ENCODE results near the gene ADCY5. TPM values are rescaled to one million over a fixed set of nuclear protein-coding genes. Genes with fewer than 3 reads are reported as not detected.

ADCY5 gene
- total and polyA plus RNA-seq, 2 donors from 2014 or later, result 7.1 to 33.6 TPM

GRCh38 chr3:123279121-123279520 lies 169.8 kb downstream of the ADCY5 start:
- H3K27ac ChIP-seq (ENCODE audit: low read depth in 2 of 2, low read length in 2 of 2), result no peak overlapping the region
- no peaks in the 10 kb centered on the region for H3K36me3 ChIP-seq (ENCODE audit: control insufficient read depth in 2 of 3, insufficient read depth in 3 of 3, low read length in 3 of 3)
- DNase-seq, result peak in 1 of 5 donors; percentile 4
- H3K4me3 ChIP-seq (ENCODE audit: low read length in 3 of 3), result no peak overlapping the region
- H3K27me3 ChIP-seq (ENCODE audit: control insufficient read depth, insufficient read depth, low read length), result no peaks in the 10 kb centered on the region
- intact Hi-C loops (cut with DNase I), result no loop called here
- no peaks in the 10 kb centered on the region for H3K4me1 ChIP-seq (ENCODE audit: control insufficient read depth in 2 of 3, insufficient read depth in 2 of 3, low read depth in 1 of 3, low read length in 3 of 3)
- TF ChIP-seq, protein P1, sequence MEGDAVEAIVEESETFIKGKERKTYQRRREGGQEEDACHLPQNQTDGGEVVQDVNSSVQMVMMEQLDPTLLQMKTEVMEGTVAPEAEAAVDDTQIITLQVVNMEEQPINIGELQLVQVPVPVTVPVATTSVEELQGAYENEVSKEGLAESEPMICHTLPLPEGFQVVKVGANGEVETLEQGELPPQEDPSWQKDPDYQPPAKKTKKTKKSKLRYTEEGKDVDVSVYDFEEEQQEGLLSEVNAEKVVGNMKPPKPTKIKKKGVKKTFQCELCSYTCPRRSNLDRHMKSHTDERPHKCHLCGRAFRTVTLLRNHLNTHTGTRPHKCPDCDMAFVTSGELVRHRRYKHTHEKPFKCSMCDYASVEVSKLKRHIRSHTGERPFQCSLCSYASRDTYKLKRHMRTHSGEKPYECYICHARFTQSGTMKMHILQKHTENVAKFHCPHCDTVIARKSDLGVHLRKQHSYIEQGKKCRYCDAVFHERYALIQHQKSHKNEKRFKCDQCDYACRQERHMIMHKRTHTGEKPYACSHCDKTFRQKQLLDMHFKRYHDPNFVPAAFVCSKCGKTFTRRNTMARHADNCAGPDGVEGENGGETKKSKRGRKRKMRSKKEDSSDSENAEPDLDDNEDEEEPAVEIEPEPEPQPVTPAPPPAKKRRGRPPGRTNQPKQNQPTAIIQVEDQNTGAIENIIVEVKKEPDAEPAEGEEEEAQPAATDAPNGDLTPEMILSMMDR (IDR thresholded peaks at IDR 0.05; ENCODE audit: borderline replicate concordance, extremely low read depth, insufficient read depth), result no peak
- FAIRE-seq, result no peak
- no peaks in the 10 kb centered on the region for H3K9me3 ChIP-seq (ENCODE audit: control insufficient read depth in 2 of 3, insufficient read depth in 1 of 3, low read length in 3 of 3)
- H3K9ac ChIP-seq (ENCODE audit: low read length in 3 of 3), result no peak overlapping the region

DNA sequence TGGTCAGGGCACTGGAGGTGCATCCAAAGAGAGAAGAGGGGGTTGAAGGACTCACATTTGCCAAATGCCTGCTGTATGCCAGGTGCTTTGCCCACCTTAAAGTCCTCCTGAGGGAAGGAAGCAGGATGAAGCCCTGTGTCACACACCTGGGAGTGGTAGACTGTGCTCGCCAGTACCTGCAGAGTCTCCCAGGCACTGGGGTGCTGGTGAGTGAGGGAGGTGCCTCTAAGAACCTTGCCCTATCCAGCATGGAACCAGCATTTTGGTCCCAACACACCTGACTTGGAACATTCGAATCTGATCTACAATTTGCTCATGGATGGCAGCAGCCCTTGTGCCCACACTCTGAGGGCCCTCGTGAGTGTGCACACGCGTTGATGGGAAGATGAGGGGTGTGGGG lies 170.4 kb downstream of the ADCY5 start:
- Histone ChIP-seq H3K27ac (ENCODE audit: low read depth in 2 of 2, low read length in 2 of 2) (no peak overlapping the region), H3K4me3 (ENCODE audit: low read length in 3 of 3) (no peak overlapping the region), H3K27me3 (ENCODE audit: control insufficient read depth, insufficient read depth, low read length) (no peaks in the 10 kb centered on the region), H3K36me3 (ENCODE audit: control insufficient read depth in 2 of 3, insufficient read depth in 3 of 3, low read length in 3 of 3) (no peaks in the 10 kb centered on the region), H3K9ac (ENCODE audit: low read length in 3 of 3) (no peak overlapping the region), H3K4me1 (ENCODE audit: control insufficient read depth in 2 of 3, insufficient read depth in 2 of 3, low read depth in 1 of 3, low read length in 3 of 3) (no peaks in the 10 kb centered on the region), H3K9me3 (ENCODE audit: control insufficient read depth in 2 of 3, insufficient read depth in 1 of 3, low read length in 3 of 3) (no peaks in the 10 kb centered on the region)
- TF ChIP-seq, protein P1 (IDR thresholded peaks at IDR 0.05; ENCODE audit: borderline replicate concordance, extremely low read depth, insufficient read depth), result no peak
- intact Hi-C loops (cut with DNase I), result no loop called here
- peak in 1 of 5 donors; percentile 3 for DNase-seq
- no peak for FAIRE-seq

GRCh38 chr3:123277106-123277505 lies 171.8 kb downstream of the ADCY5 start:
- Histone ChIP-seq H3K27ac (ENCODE audit: low read depth in 2 of 2, low read length in 2 of 2) (no peak overlapping the region), H3K27me3 (ENCODE audit: control insufficient read depth, insufficient read depth, low read length) (no peaks in the 10 kb centered on the region), H3K36me3 (ENCODE audit: control insufficient read depth in 2 of 3, insufficient read depth in 3 of 3, low read length in 3 of 3) (no peaks in the 10 kb centered on the region), H3K9me3 (ENCODE audit: control insufficient read depth in 2 of 3, insufficient read depth in 1 of 3, low read length in 3 of 3) (no peaks in the 10 kb centered on the region), H3K4me1 (ENCODE audit: control insufficient read depth in 2 of 3, insufficient read depth in 2 of 3, low read depth in 1 of 3, low read length in 3 of 3) (no peaks in the 10 kb centered on the region), H3K4me3 (ENCODE audit: low read length in 3 of 3) (no peak overlapping the region), H3K9ac (ENCODE audit: low read length in 3 of 3) (no peak overlapping the region)
- no peak for FAIRE-seq
- intact Hi-C loops (cut with DNase I), result no loop called here
- DNase-seq, result no peak
- TF ChIP-seq, protein P1 (IDR thresholded peaks at IDR 0.05; ENCODE audit: borderline replicate concordance, extremely low read depth, insufficient read depth), result no peak

GRCh38 chr3:123276346-123277006 lies 172.4 kb downstream of the ADCY5 start:
- TF ChIP-seq, protein P1 (IDR thresholded peaks at IDR 0.05; ENCODE audit: borderline replicate concordance, extremely low read depth, insufficient read depth), result no peak

More at GRCh38 chr3:123276346-123277006, 172.4 kb downstream of the ADCY5 start:
- FAIRE-seq (no peak), DNase-seq (no peak)
- peaks cover 0 to 6% (median 3%) of the 10 kb centered on the region in 3 donors for H3K36me3 ChIP-seq (ENCODE audit: control insufficient read depth in 2 of 3, insufficient read depth in 3 of 3, low read length in 3 of 3)
- H3K9ac ChIP-seq (ENCODE audit: low read length in 3 of 3), result no peak overlapping the region
- no peak overlapping the region for H3K27ac ChIP-seq (ENCODE audit: low read depth in 2 of 2, low read length in 2 of 2)
- H3K27me3 ChIP-seq (ENCODE audit: control insufficient read depth, insufficient read depth, low read length), result no peaks in the 10 kb centered on the region
- H3K9me3 ChIP-seq (ENCODE audit: control insufficient read depth in 2 of 3, insufficient read depth in 1 of 3, low read length in 3 of 3), result no peaks in the 10 kb centered on the region
- no peak overlapping the region for H3K4me3 ChIP-seq (ENCODE audit: low read length in 3 of 3)
- intact Hi-C loops (cut with DNase I), result no loop called here
- H3K4me1 ChIP-seq (ENCODE audit: control insufficient read depth in 2 of 3, insufficient read depth in 2 of 3, low read depth in 1 of 3, low read length in 3 of 3), result no peaks in the 10 kb centered on the region
